Measurements from ENCODE around the gene TMEM100.
A peak's percentile ranks its signal among the peaks of the same experiment; 100 is the strongest.

GRCh38 chr17:55769625-55770000, 46.9 kb upstream of the TMEM100 start:
- TF ChIP-seq POLR2A (IDR thresholded peaks at IDR 0.05) (no peak), CTCF (IDR thresholded peaks at IDR 0.05) (no peak), POLR2AphosphoS5 (IDR thresholded peaks at IDR 0.05) (peak in 1 of 4 donors; percentile 24), EP300 (IDR thresholded peaks at IDR 0.05) (no peak)

Data from sigmoid colon (tissue), 4 donors.